ENCODE data around the gene SLC17A9. TPM values are rescaled to one million over a fixed set of nuclear protein-coding genes. Genes with fewer than 3 reads are reported as not detected.

Gene SLC17A9
- total RNA-seq, 2 experiments from 2014 or later: 78.5 to 78.7 TPM

DNA sequence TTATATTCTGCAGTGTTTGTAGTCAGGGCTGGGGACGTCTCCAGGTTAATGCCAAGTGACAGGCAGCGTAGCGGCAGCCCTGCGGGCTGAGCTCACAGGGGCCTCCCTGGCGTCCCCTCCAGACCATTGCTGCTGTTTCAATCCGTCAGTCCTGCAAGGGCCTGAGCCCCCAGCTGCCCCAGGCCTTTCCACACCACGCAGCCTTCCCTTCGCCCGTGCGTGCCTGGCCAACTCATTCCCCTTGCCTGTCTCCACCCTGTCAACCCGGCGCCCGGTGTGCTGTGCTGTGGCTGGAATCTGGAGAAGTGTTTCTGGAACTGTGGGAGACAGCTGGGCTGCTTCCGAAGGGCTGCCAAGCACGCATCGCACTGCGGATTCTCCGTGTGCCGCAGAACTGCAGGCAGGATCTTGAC, 42.4 kb downstream of the SLC17A9 start:
- Mint-ChIP-seq H3K27me3 (peaks cover 13% of the 10 kb centered on the region), H3K4me3 (no peak overlapping the region), H3K4me1 (ENCODE audit: low read depth) (peaks cover 4% of the 10 kb centered on the region), H3K27ac (no peak overlapping the region), H3K9me3 (no peaks in the 10 kb centered on the region), H3K36me3 (ENCODE audit: low read depth) (no peaks in the 10 kb centered on the region)
- POLR2A ChIA-PET: no interaction called here
- intact Hi-C loops (cut with micrococcal nuclease): no loop called here
- CTCF ChIA-PET: interaction anchor here (1.1 to 1.9 kb wide), 2 partner anchors 10 to 22 kb away, joined by 3 to 7 read pairs; no protein-coding TSS in a partner anchor
- ATAC-seq (no peak), DNase-seq (no peak)
- TF ChIP-seq, protein P1, sequence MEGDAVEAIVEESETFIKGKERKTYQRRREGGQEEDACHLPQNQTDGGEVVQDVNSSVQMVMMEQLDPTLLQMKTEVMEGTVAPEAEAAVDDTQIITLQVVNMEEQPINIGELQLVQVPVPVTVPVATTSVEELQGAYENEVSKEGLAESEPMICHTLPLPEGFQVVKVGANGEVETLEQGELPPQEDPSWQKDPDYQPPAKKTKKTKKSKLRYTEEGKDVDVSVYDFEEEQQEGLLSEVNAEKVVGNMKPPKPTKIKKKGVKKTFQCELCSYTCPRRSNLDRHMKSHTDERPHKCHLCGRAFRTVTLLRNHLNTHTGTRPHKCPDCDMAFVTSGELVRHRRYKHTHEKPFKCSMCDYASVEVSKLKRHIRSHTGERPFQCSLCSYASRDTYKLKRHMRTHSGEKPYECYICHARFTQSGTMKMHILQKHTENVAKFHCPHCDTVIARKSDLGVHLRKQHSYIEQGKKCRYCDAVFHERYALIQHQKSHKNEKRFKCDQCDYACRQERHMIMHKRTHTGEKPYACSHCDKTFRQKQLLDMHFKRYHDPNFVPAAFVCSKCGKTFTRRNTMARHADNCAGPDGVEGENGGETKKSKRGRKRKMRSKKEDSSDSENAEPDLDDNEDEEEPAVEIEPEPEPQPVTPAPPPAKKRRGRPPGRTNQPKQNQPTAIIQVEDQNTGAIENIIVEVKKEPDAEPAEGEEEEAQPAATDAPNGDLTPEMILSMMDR (IDR thresholded peaks at IDR 0.05): no peak

DNA sequence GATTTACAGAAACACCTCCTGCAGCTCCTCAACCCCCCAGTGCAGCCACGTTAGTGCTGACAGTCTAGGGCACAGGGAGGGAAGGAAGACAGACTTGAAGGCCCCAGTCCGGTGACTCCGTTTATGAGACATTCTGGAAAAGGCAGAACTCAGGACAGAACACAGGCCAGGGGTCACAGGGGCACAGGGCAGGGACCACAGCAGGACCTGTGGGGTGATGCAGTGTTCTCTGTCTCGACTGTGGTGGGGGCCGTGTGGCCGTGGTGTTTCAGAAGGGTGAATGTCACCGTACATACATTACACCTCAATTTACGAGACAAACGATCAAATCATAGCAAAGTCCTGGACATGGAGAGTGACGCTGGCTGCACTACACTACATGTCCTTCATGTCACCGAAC, 43.0 kb downstream of the SLC17A9 start:
- Mint-ChIP-seq H3K9me3 (no peaks in the 10 kb centered on the region), H3K27me3 (peaks cover 18% of the 10 kb centered on the region), H3K27ac (no peak overlapping the region), H3K4me3 (no peak overlapping the region), H3K4me1 (ENCODE audit: low read depth) (peaks cover 4% of the 10 kb centered on the region), H3K36me3 (ENCODE audit: low read depth) (no peaks in the 10 kb centered on the region)
- intact Hi-C loops (cut with micrococcal nuclease): no loop called here
- TF ChIP-seq, protein P1 (IDR thresholded peaks at IDR 0.05): no peak
- DNase-seq (no peak), ATAC-seq (no peak)
- CTCF ChIA-PET: interaction anchor here (1.1 to 1.9 kb wide), 2 partner anchors 9 to 23 kb away, joined by 3 to 7 read pairs; no protein-coding TSS in a partner anchor
- POLR2A ChIA-PET: no interaction called here

DNA sequence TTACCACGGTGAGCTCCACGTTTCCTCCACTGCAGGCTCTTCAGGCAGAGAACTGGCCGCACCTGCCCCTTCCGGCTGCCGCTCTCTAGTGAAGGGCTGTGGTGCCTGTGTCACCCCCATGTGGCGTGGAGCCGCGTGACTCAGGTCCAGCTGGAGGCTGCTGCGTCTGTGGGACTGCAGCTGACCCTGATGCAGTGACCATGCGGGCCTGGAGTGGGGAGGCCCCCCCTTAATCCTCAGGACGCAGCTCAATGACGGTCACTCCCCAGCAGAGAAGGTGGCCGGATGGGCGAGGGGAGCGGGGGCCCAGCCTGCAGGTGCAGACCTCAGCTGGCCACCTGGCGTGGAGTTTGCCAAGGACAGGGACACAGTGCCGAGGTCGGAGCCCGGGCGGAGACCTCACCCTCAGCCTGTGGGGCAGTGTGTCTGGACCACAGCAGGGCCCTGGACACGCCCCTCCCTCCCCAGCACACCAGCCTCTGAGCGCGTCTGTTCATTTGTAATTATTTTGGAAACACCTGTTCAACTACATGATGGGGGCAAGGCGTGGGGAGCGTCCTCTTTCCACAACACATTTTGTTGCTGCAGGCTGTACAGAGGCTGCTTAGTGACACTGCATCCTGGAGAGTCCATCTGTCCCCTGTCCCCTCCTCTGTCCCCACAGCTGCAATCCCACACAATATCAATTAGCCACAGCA, 43.5 kb downstream of the SLC17A9 start:
- ChIA-PET CTCF (interaction anchor here (1.1 to 1.9 kb wide), 2 partner anchors 9 to 23 kb away, joined by 3 to 7 read pairs; no protein-coding TSS in a partner anchor), POLR2A (no interaction called here)
- H3K27ac Mint-ChIP-seq: no peak overlapping the region
- no peaks in the 10 kb centered on the region for H3K9me3 Mint-ChIP-seq
- H3K36me3 Mint-ChIP-seq (ENCODE audit: low read depth): no peaks in the 10 kb centered on the region
- H3K27me3 Mint-ChIP-seq: peaks cover 19% of the 10 kb centered on the region
- DNase-seq (no peak), ATAC-seq (no peak)
- intact Hi-C loops (cut with micrococcal nuclease): no loop called here
- TF ChIP-seq, protein P1 (IDR thresholded peaks at IDR 0.05): no peak
- no peak overlapping the region for H3K4me3 Mint-ChIP-seq
- H3K4me1 Mint-ChIP-seq (ENCODE audit: low read depth): peaks cover 4% of the 10 kb centered on the region

DNA sequence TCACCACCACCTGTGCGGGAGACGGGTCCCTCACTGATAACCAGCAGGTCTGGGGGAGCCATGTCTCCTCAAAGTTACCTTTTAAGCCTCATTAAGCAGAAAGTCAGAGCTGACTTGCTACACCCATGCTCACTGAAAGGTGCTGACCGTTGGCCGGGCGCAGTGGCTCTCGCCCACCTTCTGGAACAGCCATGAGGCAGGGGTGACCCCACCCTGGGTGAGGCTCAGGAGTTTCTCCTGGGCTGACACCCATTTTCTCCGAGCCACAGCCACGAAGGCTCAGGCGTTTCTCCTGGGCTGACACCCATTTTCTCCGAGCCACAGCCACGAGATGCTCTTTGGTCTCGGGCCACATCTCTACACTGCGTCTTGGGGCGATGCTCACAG, 44.1 kb downstream of the SLC17A9 start:
- Mint-ChIP-seq H3K9me3 (no peaks in the 10 kb centered on the region), H3K27me3 (peaks cover 23% of the 10 kb centered on the region), H3K4me3 (no peak overlapping the region), H3K4me1 (ENCODE audit: low read depth) (peaks cover 4% of the 10 kb centered on the region), H3K27ac (no peak overlapping the region), H3K36me3 (ENCODE audit: low read depth) (no peaks in the 10 kb centered on the region)
- intact Hi-C loops (cut with micrococcal nuclease): no loop called here
- POLR2A ChIA-PET: no interaction called here
- DNase-seq: no peak
- TF ChIP-seq, protein P1 (IDR thresholded peaks at IDR 0.05): no peak
- CTCF ChIA-PET: no interaction called here
- no peak for ATAC-seq

DNA sequence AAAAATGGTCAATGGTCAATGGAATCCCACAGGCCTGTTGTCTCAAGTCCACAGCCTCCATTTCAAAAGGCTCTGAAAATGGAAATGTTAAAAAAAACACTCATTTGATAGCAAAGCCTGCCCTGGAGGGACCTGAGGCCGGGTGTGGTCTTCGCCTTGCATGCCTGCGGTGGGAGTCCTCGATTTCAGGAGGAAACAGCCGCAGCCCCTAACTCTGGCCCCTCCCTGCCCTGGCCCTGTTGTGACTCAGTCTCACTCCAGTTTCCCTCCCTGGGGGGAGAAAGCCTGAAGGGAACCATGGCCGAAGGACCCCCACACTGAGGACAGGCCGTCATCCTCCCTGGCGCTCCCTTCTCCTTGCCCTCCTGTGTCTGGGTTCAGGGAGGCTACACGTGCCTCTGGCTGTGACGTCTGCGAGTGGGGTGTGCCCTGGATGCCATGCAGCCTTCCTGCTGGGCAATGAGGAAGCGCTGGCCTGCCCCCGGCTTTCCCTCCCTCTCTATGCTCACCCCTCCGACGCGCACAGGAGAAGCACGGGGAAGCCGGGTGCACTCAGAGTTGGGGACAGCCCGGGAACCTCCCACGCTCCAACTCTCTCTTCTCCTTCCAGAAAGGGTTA, 45.0 kb downstream of the SLC17A9 start:
- POLR2A ChIA-PET: no interaction called here
- peaks cover 24% of the 10 kb centered on the region for H3K27me3 Mint-ChIP-seq
- peaks cover 4% of the 10 kb centered on the region for H3K4me1 Mint-ChIP-seq (ENCODE audit: low read depth)
- H3K4me3 Mint-ChIP-seq: no peak overlapping the region
- no peaks in the 10 kb centered on the region for H3K36me3 Mint-ChIP-seq (ENCODE audit: low read depth)
- TF ChIP-seq, protein P1 (IDR thresholded peaks at IDR 0.05): no peak
- ATAC-seq (no peak), DNase-seq (no peak)
- intact Hi-C loops (cut with micrococcal nuclease): no loop called here
- H3K9me3 Mint-ChIP-seq: no peaks in the 10 kb centered on the region
- no peak overlapping the region for H3K27ac Mint-ChIP-seq
- CTCF ChIA-PET: no interaction called here
